GM12865 (cell line): ENCODE data around the gene CD177.

ENCODE experiments used
- DNase-seq: peaks from one replicate; pipeline ENCODE4 v3.0.0; 2010; ENCODE audit warnings: low read depth
- H3K4me3 ChIP-seq: 2 replicates; pipeline ENCODE4 v1.5.1; 2011; ENCODE audit warnings: mild to moderate bottlenecking, low read depth, low read length, control low read depth
- TF ChIP-seq, protein P1 (sequence below): IDR thresholded peaks from 2 replicates; pipeline ENCODE4 v1.5.1; 2011; ENCODE audit warnings: low read length, control low read depth, low read depth, inconsistent platforms; ENCODE audit not compliant: insufficient read depth; ENCODE audit errors: missing control alignments

CD177 gene

DNA sequence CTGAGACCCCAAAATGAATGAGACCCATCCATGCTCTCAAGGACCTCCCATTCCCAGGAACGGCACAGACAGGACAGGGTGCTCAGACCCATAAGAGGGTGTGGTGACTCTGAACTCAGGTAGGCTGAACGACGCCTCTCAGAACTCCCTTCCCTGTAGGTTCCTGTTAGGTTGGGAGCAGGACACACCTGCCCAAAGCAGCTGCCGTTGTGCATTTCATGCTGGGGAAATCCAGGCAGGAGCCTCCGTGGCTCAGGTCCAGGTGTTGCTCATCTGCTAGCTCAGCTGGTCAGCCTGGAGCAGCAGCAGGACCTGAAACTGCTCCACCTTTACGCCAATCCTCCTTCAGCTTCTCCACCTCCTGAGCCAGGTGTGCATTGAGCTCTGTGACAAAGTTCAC, 42.1 kb downstream of the CD177 start:
- TF ChIP-seq, protein P1, sequence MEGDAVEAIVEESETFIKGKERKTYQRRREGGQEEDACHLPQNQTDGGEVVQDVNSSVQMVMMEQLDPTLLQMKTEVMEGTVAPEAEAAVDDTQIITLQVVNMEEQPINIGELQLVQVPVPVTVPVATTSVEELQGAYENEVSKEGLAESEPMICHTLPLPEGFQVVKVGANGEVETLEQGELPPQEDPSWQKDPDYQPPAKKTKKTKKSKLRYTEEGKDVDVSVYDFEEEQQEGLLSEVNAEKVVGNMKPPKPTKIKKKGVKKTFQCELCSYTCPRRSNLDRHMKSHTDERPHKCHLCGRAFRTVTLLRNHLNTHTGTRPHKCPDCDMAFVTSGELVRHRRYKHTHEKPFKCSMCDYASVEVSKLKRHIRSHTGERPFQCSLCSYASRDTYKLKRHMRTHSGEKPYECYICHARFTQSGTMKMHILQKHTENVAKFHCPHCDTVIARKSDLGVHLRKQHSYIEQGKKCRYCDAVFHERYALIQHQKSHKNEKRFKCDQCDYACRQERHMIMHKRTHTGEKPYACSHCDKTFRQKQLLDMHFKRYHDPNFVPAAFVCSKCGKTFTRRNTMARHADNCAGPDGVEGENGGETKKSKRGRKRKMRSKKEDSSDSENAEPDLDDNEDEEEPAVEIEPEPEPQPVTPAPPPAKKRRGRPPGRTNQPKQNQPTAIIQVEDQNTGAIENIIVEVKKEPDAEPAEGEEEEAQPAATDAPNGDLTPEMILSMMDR: no peak
- DNase-seq: no peak
- H3K4me3 ChIP-seq: no peak overlapping the region

DNA sequence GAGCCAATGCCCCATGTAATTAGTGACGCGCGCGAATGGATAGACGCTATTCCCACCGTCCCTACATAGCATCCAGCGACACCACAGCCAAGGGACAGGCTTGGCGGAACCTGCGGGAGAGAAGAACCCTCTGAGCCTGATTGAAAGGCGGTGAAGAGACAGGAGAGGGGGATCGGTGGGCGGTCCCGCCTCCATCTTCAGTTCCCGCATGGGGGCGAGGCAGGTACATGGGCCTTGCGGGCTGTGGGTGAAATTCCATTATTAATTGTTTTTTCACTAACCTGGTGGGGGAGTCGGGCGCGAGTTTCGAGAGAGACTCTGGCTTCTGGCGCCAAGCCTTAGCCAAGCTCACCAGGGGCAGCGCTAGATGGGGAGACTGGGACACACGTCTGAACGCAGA, 52.8 kb downstream of the CD177 start:
- TF ChIP-seq, protein P1: no peak
- DNase-seq: no peak
- H3K4me3 ChIP-seq: no peak overlapping the region

DNA sequence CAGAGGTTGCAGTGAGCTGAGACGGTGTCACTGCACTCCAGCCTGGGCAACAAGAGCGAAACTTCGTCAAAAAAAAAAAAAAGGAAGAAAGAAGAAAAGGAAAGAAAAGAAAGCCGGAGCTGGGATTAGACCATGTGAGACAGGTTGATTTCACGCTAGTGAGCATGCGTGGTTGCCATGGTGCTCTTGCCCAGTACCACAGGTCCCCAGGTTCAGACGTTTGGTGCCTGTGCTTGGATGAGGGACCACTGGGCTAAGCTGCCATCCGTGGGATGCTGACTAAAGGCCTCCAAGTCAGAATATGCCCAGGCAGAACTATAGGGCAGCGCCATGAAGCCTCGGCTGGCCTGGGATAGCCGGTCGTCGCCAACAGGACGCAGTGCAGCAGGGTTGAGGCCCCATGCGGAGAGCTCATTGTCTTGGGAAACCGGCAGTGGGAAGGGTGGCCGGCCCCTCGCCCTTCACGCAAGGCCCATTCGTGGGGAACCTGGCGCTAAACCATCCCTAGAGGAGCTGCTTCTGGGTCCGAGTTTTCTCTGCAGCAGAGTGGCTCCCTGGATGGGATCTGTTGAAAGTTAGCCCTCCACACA, 54.0 kb downstream of the CD177 start:
- no peak overlapping the region for H3K4me3 ChIP-seq
- TF ChIP-seq, protein P1: no peak
- DNase-seq: no peak

DNA sequence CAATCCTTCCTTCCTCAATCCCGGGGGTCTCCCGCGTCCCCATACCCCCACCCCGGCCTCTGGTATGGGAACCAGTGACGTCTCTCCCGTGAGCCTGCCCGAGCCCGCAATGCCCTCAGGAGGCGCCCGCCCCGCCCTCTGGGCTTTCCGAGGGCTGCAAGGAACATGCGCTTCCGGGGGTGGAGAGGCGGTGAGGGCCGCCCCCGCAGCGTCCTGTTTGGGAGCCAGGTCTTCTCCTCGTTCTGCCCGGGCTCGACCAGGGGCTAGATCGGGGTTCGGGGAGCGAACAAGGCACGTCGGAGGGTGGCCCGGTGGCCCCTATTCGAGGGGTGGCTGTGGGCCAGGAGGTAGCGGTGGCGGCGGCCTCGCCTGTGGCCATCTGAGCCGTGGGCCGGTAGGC, 54.6 kb downstream of the CD177 start:
- TF ChIP-seq, protein P1: no peak
- H3K4me3 ChIP-seq: no peak overlapping the region
- no peak for DNase-seq

DNA sequence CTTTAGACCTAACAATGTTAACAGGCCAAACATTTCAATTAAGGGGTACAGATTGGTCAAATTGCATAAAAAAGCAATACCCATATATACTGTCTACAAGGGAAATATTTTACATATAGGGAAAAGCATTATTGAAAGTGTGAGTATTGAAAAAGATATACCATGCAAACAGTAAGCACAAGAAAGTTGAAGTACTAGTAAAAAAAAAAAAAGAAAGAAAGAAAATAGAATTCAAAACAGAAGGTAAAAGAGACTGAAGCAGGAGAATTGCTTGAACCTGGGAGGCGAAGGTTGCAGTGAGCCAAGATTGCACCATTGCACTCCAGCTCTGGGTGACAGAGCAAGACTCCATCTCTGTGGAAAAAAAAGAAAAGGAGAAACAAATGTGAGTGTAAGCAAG, 55.9 kb downstream of the CD177 start:
- DNase-seq: no peak
- TF ChIP-seq, protein P1: no peak
- H3K4me3 ChIP-seq: no peak overlapping the region

DNA sequence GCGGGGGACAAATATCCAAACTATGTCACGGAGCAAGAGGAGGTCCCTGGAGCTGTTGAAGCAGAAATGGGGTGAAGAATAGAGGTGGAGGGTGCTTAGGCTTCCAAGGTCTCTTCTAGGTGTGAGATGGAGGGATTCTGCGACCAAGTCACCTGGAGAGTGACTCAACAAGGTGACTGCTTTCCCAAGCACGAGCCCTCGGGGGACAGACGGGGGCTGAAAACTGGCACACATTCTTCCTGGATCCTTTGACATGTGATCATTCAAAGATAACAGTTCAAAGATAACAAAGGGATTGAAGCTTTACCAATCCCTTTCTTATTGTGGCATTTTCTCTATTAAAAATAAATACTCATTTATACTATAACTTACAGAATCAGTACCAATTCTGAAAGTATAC, 59.0 kb downstream of the CD177 start:
- no peak for DNase-seq

More for the DNA sequence above, 59.0 kb downstream of the CD177 start:
- TF ChIP-seq, protein P1: no peak
- H3K4me3 ChIP-seq: no peak overlapping the region
